Measurements from ENCODE around the gene NFAM1.

DNA sequence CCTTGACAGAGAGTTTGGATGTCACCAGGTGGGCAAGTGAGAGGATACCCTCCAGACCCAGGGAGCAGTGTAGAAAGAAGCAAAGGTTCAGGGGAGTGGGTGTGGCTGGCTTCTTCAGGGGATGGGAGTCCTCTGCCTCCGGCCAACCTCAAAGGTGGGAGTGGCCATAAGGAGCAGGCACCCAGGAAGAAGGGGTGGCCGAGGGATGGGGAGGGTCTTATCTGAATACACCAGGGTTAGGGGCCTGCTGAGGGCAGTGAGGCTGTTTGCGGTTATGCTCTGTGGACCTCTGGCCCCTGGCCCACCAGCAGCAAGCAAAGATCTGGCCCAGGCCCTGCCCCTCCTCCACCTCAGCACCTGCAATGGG, 6.2 kb downstream of the NFAM1 start:
- TF ChIP-seq, protein P1, sequence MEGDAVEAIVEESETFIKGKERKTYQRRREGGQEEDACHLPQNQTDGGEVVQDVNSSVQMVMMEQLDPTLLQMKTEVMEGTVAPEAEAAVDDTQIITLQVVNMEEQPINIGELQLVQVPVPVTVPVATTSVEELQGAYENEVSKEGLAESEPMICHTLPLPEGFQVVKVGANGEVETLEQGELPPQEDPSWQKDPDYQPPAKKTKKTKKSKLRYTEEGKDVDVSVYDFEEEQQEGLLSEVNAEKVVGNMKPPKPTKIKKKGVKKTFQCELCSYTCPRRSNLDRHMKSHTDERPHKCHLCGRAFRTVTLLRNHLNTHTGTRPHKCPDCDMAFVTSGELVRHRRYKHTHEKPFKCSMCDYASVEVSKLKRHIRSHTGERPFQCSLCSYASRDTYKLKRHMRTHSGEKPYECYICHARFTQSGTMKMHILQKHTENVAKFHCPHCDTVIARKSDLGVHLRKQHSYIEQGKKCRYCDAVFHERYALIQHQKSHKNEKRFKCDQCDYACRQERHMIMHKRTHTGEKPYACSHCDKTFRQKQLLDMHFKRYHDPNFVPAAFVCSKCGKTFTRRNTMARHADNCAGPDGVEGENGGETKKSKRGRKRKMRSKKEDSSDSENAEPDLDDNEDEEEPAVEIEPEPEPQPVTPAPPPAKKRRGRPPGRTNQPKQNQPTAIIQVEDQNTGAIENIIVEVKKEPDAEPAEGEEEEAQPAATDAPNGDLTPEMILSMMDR (IDR thresholded peaks at IDR 0.05) = no peak
- TF ChIP-seq POLR2AphosphoS5 (IDR thresholded peaks at IDR 0.05) = no peak
- TF ChIP-seq EP300 (IDR thresholded peaks at IDR 0.05) = no peak
- no peak for TF ChIP-seq POLR2A (IDR thresholded peaks at IDR 0.05)
